AML-193 (cell line): Measurements from ENCODE around the gene RIPK1.
"Not testable (repeated sequence)": the region's sequence is repeated elsewhere in the genome, so short reads cannot be mapped to it uniquely, and the experiment has no call there.

Experiments used
- DNase-seq, 2 experiments: peaks; one replicate each; lab custom pipeline; 2025; lab: John Stamatoyannopoulos, UW

RIPK1 gene

DNA sequence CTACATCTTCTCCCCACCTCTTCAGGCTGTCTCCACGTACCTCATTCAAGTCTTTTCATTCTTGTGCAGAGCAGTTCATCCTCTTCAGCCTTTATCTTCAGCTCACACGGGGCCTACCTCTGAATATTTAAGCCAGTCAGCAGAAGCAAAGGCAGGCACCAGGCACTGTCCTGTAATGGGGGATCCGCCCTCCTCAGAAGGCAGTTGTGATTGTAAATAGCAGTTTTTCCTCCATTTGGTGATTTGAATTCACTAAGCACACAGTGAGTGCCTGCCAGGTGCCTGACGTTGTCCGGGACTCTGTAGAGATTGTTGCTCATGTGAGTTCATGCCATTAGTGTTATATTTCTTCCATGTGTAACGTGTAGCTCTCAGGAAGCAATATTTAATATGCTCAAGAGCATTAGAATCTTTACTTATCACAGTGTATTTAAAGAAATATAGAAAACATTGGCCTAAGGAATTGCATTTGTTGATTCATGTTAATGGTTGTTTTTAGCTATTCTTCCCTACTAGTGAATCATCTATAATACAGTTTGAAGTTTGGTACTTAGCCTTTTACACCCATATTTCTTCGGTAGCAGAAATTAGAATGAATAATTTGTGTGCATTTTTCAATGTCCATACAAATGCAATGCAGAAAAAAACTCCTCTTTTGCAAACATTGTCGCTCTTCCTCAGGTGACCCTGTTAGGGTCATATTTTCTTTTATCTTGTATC, 68.2 kb downstream of the RIPK1 start:
- no peak for DNase-seq

DNA sequence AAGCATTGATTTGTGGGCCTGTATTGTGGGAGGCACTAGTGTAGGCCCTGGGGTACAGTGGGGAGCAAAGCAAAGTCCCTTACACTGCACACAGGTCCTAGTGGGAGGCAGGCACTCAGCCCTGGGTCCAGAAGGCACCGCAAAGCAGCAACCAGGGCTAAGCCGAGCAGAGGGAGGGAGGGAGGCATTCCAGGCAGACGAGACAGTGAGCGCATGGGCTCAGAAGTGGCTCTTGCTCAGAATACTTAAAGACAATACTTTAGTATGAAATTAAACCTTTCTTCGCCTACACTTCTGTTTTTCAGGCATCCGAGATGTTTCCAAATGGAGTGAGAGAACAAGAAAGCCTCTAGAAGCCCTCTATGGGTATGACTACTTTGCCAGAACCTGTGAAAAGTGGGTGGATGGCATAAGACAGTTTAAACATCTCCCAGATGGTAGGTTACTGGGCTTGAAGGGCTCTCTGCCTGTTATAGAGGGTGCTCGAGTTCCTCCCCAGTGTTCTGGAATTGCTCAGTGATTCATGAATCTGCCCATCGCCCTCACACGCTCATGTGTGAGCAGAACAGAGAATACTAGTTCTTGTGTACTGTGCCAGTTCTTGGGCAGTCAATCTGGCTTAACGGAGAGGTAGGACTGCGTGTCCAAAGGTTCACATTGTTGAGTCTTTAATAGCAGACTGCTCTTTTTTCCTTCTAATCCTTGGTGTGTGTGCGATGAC, 68.9 kb downstream of the RIPK1 start:
- DNase-seq = no peak

- DNase-seq = not testable (repeated sequence)
Observed at GRCh38 chr6:3137873-3138272, 69.6 kb downstream of the RIPK1 start.

DNA sequence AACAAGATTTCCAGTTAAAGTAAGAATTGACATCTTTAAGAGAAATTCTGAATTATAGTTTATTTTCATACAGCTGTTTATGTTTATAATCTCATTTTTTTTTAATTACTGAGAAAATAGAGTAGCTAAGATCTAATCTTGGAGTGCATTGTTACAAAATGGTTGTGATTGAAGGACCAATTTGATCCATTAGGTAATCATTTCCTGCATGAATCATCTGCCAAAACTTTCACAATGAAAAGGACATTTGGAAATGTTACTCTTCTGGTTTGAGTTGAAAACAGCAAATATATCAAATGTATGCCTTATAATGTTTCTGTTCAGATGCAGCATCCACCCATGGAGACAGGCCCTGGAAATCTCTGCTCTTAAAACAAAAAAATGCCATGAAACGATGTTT, 70.0 kb downstream of the RIPK1 start:
- peak; percentile 29 to 44 for DNase-seq

DNA sequence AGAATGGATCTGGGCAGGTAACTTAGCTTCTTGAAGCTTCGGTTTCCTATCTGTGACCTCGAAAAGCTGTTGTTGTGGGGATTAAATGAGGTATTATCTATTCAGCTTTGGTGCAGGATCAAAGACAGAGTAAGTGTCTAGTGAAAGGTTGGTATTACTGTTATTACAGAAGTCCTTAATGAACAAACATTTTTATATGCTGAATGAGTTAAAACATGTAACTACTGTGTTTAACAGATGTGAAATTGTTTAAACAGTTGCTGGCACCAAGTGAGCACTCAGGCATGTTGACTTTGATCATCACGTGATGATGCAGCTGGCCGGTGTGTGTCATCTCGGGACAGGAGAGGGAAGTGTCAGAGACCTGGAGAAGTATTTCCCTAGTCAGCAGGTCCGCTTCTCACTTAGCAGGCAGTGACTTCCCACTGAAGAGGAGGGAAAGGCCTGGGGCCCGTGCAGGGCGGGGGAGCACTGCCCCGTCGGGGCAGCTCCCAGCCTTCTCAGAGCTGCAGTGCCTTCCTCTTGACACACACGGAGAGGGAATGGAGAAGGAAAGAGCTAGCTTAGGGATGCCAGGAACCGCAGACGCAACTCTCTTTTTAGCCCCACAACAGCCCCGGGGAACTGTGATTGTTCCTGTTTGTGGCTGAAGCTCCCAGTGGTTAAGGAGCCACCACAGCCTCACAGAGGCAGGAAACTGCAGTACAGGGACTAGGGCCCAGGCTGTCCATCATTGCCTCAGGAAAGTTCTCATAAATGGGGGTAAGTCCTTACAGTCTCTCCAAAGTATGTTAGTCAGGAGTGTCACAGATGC, 71.0 kb downstream of the RIPK1 start:
- DNase-seq = peak; percentile 37 to 45

DNA sequence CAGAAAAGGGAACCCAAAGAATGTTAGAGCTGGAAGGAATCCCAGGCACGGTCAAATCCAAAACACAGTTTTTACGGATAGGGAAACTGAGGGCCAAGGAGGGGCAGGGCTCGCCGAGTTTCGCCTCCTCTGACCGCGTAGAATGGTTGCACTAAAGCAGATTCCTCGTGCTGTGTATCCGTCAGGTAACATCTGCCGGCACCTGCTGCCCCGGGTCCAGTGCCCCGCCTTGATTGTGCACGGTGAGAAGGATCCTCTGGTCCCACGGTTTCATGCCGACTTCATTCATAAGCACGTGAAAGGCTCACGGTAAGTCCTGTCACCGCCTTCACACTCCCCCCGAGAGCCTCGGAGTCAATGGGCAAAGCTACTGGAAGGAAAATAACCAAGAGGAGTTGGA, 71.9 kb downstream of the RIPK1 start:
- DNase-seq = no peak

GRCh38 chr6:3142536-3142935, 74.2 kb downstream of the RIPK1 start:
- DNase-seq = no peak

GRCh38 chr6:3143158-3143557, 74.9 kb downstream of the RIPK1 start:
- no peak for DNase-seq

DNA sequence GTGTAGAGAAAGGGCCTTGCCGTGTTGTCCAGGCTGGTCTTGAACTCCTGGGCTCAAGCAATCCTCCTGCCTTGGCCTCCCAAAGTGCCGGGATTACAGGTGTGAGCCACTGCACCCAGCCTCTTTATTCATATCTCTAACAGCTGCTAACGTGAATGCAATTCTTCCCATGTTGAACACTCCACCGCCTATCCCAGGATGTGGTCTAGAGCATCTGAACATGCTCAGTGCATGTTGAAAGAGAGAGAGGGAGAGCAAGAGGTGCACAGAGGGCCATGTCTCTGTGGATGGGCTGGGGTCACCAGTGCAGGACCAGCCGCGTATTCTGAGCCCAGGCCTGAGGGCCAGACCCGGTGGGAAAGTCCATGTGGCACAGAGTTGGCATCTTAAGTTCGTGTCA, 76.3 kb downstream of the RIPK1 start:
- no peak for DNase-seq

GRCh38 chr6:3147914-3148757, 79.8 kb downstream of the RIPK1 start:
- no peak for DNase-seq

DNA sequence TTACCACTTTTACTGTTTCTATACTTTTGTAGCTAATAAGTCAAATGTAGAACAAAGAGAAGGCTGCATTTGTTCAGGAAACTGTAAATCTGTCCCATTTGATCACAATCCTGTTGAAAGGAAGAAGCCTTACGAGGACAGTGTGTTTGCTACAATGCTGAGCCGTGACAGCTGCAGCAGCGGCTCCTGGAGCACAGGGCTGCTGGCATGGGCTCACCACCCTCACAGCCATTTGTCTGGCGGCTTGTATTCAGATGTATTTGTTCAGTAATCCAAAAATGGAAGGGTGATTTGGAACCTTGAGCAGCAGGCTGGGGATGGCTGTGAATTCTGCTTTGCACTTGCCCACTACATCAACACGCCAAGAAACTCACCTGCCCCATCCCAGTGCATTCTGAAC, 83.4 kb downstream of the RIPK1 start:
- DNase-seq = no peak

GRCh38 chr6:3152689-3153088, 84.4 kb downstream of the RIPK1 start:
- no peak for DNase-seq

- not testable (repeated sequence) for DNase-seq
Observed at GRCh38 chr6:3155416-3155815, 87.1 kb downstream of the RIPK1 start.

DNA sequence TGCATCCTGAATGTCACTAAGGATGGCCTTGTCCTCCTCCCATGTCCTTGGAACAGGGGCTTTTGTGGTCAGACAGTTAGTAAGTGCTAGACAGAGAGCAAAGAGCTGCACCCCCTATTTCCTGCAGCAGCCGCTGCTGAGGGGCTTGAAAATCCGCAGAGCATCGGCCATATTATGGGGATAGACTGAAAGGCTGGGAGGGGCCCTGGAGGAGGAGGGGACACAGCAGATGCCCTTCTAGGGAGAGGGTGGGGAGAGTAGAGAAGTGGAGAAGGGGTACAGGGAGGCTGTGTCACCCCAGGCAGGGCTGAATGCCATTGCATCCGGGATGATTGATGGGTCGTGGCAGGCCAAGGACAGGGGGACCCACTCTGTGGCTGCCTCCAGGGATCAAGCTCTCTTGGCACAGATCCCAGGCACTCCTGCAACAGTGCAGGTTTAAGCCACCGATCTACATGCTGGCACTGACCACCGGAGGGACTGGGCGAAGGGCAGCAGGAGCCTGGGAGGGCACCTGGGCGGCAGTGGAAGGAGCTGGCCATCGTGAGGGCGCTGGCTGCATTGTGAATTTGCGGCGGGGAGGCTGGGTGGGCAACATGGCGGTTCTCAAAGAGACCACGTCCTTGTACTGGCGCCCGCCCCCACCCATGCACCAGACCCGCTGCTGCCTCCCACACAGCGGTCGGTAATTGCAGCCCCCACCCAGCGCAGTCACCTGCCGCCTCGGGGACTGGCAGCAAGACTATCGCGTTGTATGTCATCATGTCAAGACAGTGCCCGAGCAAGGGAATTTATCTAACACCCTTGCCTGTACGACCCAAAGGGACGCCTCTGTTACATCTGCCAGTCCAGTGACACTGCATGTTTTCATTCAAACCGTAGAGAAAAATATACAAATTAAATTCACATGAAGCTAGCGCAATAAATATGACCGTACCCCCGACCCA, 88.2 kb downstream of the RIPK1 start:
- not testable (repeated sequence) for DNase-seq

- DNase-seq = no peak
Observed at GRCh38 chr6:3157131-3157933, 89.0 kb downstream of the RIPK1 start, which contains the start of gene TUBB2A. TUBB2A (minus strand) TSS chr6:3157544; CDS start chr6:3157463, 81 bp downstream.

DNA sequence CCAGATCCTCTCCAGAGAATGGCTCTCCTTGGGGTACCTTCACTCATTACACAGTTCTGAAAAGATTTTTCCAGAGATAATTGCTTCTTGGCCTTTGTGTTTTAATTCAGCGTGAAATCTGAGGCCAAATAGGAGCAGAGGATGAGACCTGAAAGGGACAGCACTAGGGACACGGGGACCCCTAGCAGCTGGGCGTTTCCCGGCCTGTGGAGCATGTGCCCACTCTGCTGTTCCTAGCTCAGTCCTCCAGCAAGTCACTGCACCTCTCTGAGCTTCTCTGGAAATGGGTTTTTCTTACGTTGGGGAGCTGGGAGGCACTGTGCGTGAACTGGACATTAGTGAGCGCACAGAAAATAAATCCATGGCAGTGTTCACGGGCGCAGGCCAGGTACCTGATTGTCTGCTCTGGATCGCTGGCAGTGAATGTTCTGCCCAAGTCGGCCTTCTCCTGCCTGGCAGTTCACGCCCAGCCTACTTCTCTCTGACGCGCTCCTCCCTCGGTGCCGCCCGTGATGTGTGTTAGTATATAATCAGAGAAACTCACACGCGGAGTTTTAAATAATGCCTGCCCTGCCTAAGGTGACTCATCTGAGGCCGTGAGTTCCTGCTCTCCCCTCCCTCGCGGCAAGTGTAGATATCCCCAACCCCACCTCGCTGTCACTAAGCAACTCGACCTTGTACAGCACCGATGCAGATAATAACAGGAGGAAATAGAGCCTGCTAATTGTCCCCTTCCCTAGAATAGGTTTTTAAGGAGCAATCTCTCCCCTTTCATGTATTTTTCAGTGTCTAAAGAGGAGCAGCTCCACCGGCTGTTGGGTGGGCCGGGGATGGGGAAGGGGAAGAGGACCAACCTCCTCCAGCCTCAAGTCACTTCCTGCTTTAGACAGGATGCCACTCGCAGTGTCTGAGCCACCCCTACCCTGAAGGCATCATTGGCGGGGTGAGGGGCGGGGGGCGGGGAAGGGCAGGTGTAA, 91.8 kb downstream of the RIPK1 start:
- no peak for DNase-seq

DNA sequence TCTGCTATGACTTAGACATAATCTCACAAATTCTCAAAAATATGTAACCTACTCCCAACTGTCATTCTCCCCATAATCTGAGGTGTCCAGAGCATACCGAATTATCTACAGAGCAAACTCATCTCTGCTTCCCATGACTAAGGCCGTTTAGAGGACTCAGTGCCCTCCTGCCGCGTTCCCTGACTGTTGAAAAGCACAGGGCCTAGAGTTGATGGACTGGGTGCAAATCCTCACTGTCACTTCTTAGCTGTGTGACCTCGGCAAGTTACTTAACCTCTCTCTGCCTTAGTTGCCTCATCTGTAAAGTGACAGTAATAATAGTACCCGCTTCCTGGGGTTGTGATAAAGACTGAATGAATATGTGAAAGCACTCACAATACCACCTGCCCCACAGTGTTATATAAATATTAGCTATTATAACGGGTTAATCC, 93.8 kb downstream of the RIPK1 start:
- no peak for DNase-seq

GRCh38 chr6:3162565-3163247, 94.4 kb downstream of the RIPK1 start:
- DNase-seq = peak in 1 of 2 experiments; percentile 40
